Heart left ventricle (tissue), 16 donors: ENCODE results near the gene LSM2. TPM values are rescaled to one million over a fixed set of nuclear protein-coding genes. Genes with fewer than 3 reads are reported as not detected.

Experiments
- ATAC-seq, 4 donors: fragments of 200-7000 bp; cut with Tn5 transposase; one replicate each; pipeline ENCODE4 v1.9.1; 2020 to 2022; ENCODE audit warnings: moderate library complexity in 4 of 4, mild to moderate bottlenecking in 3 of 4, moderate number of reproducible peaks in 1 of 4
- DNase-seq, 5 donors: peaks; one replicate each; pipeline ENCODE4 v3.0.0-alpha.2; 2020
- H3K27ac ChIP-seq, 12 donors: fragments of 200-600 bp; sonication (generic) in 4 of 12; one replicate each; pipeline versions ENCODE4 v1.5.0 to v1.8.0; 2016 to 2022; ENCODE audit warnings: mild to moderate bottlenecking in 2 of 12
- H3K27me3 ChIP-seq, 9 donors: fragments of 200-600 bp; sonication (generic) in 2 of 9; one replicate each; pipeline versions ENCODE4 v1.5.1 to v1.8.0; 2016 to 2022; ENCODE audit warnings: mild to moderate bottlenecking in 3 of 9
- H3K36me3 ChIP-seq, 9 donors: fragments of 200-600 bp; sonication (generic) in 2 of 9; one replicate each; pipeline versions ENCODE4 v1.5.0 to v1.8.0; 2018 to 2022; ENCODE audit warnings: mild to moderate bottlenecking in 2 of 9
- H3K4me1 ChIP-seq, 12 donors: fragments of 200-600 bp; sonication (generic) in 4 of 12; one replicate each; pipeline versions ENCODE4 v1.5.0 to v1.8.0; 2016 to 2022; ENCODE audit warnings: mild to moderate bottlenecking in 3 of 12
- H3K4me3 ChIP-seq, 12 donors: fragments of 200-600 bp; sonication (generic) in 4 of 12; one replicate each; pipeline versions ENCODE4 v1.5.0 to v1.8.0; 2017 to 2022; ENCODE audit warnings: mild to moderate bottlenecking in 9 of 12, moderate library complexity in 4 of 12
- H3K9me3 ChIP-seq, 12 donors: fragments of 200-600 bp; sonication (generic) in 4 of 12; one replicate each; pipeline versions ENCODE4 v1.5.0 to v1.8.0; 2016 to 2022; ENCODE audit warnings: mild to moderate bottlenecking in 1 of 12
- POLR2A ChIP-seq, 2 donors: fragments of 450-650 bp; IDR thresholded peaks; one replicate each; pipeline ENCODE4 v1.6.1; 2017; ENCODE audit warnings: antibody characterized with exemption in 2 of 2, mild to moderate bottlenecking in 2 of 2, moderate library complexity in 2 of 2
- WGBS, 4 donors: extraction: QIAGEN DNeasy Blood & Tissue Kit in 2 of 4; methylation state at CpG; one replicate each; pipeline versions ENCODE4 v1.1.5 to v1.1.7; 2013 to 2018; 5-methylcytosine and 5-hydroxymethylcytosine counted together
- intact Hi-C, 10 donors: fragments of 100-400 bp; cut with DNase I; formaldehyde crosslinking; loops; one replicate each; pipeline versions ENCODE4 v1.11.1 to v1.14.2; 2022
- polyA plus RNA-seq, 2 donors: library from polyadenylated mRNA; stranded (reverse); fragments of 200-250 nt; gene quantifications; one replicate each; pipeline ENCODE4 v1.2.3, GENCODE V29; 2013
- total RNA-seq, 9 donors: library from RNA; depleted of rRNA in 2 of 9; stranded (reverse); fragments of >200 nt in 2 of 9; fragmentation: NEBNext Ultra II Directional in 3 of 9; extraction: Animal tissue kit (Norgen Biotek cat#: 25700) in 3 of 9; gene quantifications; one replicate each; pipeline versions ENCODE4 v1.1.0 to v1.2.4, GENCODE V29; 2016 to 2023
- TF ChIP-seq, protein P1 (sequence below), 12 donors: fragments of 200-600 bp; sonication (generic) in 4 of 12; IDR thresholded peaks; one replicate each; pipeline versions ENCODE4 v1.5.0 to v1.8.0; 2018 to 2022; ENCODE audit warnings: antibody characterized with exemption in 12 of 12, mild to moderate bottlenecking in 5 of 12
- donor health status: ischemic (EF 13 %, LVEDD 7.1; RV severe dilation, severe dysfunction).
- donor health status: healthy with polysubstance abuse.
- donor health status: DM: no; HTN: yes; CAD: no.
- donor health status: DM: no; HTN: no; CAD: no.
- donor health status: ischemic (EF 25% LVEDD 6.9; RV normal size, moderate dysfunction).
- donor health status: ischemic (EF 25% LVEDD 5.7; RV mildly dilated, moderate dysfunction).
- donor health status: healthy.
- donor health status: DM: yes; HTN: yes; CAD: no.
- donor health status: ischemic (EF 35%, LVEDD 5.7; RV mildly dilated, moderate dysfunction).
- donor health status: nonischemic (EF 11% LVEDD 7.7; RV severe dilation, severe dysfunction).
- donor health status: DM: yes; HTN: yes; CAD: no.
- donor health status: PGD.
- donor health status: ischemic (EF 29% LVEDD 5.4; RV normal size, mild dysfunction).
- donor health status: nonischemic (EF 23%, LVEDD 6.1; RV moderate dilation, normal function).

LSM2 gene
- total and polyA plus RNA-seq, 11 donors, result 22.9 to 64.7 (median 26.6) TPM

- TF ChIP-seq POLR2A (IDR thresholded peaks at IDR 0.05), result peak in 1 of 2 donors; percentile 49
- TF ChIP-seq, protein P1, sequence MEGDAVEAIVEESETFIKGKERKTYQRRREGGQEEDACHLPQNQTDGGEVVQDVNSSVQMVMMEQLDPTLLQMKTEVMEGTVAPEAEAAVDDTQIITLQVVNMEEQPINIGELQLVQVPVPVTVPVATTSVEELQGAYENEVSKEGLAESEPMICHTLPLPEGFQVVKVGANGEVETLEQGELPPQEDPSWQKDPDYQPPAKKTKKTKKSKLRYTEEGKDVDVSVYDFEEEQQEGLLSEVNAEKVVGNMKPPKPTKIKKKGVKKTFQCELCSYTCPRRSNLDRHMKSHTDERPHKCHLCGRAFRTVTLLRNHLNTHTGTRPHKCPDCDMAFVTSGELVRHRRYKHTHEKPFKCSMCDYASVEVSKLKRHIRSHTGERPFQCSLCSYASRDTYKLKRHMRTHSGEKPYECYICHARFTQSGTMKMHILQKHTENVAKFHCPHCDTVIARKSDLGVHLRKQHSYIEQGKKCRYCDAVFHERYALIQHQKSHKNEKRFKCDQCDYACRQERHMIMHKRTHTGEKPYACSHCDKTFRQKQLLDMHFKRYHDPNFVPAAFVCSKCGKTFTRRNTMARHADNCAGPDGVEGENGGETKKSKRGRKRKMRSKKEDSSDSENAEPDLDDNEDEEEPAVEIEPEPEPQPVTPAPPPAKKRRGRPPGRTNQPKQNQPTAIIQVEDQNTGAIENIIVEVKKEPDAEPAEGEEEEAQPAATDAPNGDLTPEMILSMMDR (IDR thresholded peaks at IDR 0.05), result no peak
- Histone ChIP-seq H3K4me3 (peak within 1 kb of the TSS in 10 of 12 donors; percentile 13 to 49 (median 38)), H3K36me3 (peaks cover 0 to 44% (median 35%) of the 10 kb centered on the region in 9 donors), H3K9me3 (no peaks in the 10 kb centered on the region), H3K27me3 (no peaks in the 10 kb centered on the region), H3K27ac (peak within 1 kb of the TSS in 11 of 12 donors; percentile 38 to 85 (median 79)), H3K4me1 (peaks cover 0 to 22% (median 13%) of the 10 kb centered on the region in 12 donors)
- DNase-seq (peak; percentile 73 to 90 (median 78)), ATAC-seq (peak; percentile 85 to 93 (median 88))
- intact Hi-C loops, result loop anchor here in 3 of 10 donors (5.0 to 10.0 kb wide), 3 partner anchors 35 to 95 kb away; partner anchors contain the start of genes LY6G5C (in 1 of the 3) and MSH5 (in 1 of the 3)
- WGBS, 4 donors, result 13 to 20% (median 14%) methylated on average over 10 to 15 of the region's 15 CpGs
Measured at GRCh38 chr6:31776989-31777666, 29.6 kb downstream of the LSM2 start, which contains the start of gene VWA7. Gene VWA7, minus strand, starts transcription at chr6:31777328. Its CDS starts 549 bp downstream, at chr6:31776779.

DNA sequence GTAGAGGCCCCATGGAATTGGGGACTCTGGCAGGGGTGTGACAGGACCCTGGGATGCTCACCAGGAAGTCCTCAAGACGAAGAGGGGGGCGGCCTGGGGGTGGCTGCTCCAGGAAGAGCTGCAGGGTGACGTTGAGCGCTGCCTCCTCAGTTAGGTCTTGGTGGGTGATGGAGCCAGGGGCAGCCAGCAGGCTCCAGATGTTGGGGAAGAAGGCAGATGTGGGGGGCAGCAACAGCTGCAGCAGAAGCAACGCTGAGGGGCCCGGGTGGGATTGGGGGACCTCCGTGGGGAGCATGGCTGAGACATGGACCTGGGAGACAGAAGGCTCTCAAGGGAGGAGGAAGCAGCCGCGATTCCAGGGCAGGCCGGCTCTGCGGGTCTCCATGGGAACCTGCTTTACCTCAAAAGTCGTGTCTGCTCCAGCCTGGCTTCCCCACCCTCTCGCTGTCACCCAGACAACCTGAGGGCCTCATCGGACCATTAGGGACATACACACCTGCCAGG lies 30.2 kb downstream of the LSM2 start:
- no peaks in the 10 kb centered on the region for H3K27me3 ChIP-seq
- peaks cover 0 to 38% (median 29%) of the 10 kb centered on the region in 9 donors for H3K36me3 ChIP-seq
- DNase-seq (no peak), ATAC-seq (no peak)
- intact Hi-C loops, result loop anchor here in 3 of 10 donors (5.0 to 10.0 kb wide), 3 partner anchors 34 to 94 kb away; partner anchors contain the start of genes LY6G5C (in 1 of the 3) and MSH5 (in 1 of the 3)
- H3K4me3 ChIP-seq, result peak overlapping the region in 10 of 12 donors; percentile 13 to 49 (median 38)
- H3K9me3 ChIP-seq, result no peaks in the 10 kb centered on the region
- WGBS, 4 donors, result 36 to 48% (median 39%) methylated on average over 11 to 14 of the region's 14 CpGs
- H3K4me1 ChIP-seq, result peaks cover 0 to 22% (median 13%) of the 10 kb centered on the region in 12 donors
- TF ChIP-seq, protein P1 (IDR thresholded peaks at IDR 0.05), result no peak
- TF ChIP-seq POLR2A (IDR thresholded peaks at IDR 0.05), result no peak
- H3K27ac ChIP-seq, result peak overlapping the region in 11 of 12 donors; percentile 38 to 85 (median 79)

DNA sequence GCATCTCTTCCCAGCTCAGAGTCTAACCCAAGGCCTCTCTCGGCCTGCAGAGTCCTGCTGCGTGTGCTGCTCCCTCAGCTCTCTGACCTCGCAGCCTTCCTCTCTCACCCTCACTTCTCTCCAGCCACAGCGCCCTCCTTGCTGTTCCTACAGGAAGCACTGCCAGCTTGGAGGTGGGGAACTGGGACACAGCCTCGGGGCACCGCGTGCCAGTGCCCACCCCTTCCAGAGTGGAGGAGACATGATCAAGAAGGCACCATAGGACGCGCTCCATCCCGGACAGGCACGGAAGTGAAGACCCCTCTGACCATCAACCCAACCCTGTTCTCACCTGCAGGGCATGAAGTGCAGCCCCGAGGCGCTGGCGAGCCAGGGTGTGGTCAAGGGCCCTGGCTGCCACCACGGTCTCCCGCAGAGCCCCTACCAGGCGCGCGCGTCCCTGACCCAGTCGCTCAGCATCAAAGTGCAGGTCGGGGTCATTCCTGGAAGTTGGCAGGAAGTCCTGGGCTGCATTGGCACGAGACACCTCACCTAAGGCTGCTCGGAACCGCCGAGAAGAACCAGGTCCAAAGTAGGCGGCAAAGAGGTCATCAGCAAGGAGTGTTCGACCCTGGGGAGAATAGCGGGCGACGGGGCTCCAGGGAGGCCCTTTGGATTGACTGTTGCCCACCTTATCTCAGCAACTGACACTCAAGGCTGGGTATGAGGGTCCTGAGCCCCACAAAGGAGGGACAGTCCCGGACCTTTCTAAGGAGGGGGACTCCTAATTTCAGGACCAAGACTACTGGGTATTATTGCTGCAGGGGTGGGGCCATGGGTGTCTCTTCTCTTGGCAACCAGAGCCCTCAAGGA lies 30.9 kb downstream of the LSM2 start:
- Histone ChIP-seq H3K4me1 (peaks cover 0 to 22% (median 13%) of the 10 kb centered on the region in 12 donors), H3K27ac (peak overlapping the region in 7 of 12 donors; percentile 64 to 85 (median 83)), H3K36me3 (peaks cover 0 to 31% (median 22%) of the 10 kb centered on the region in 9 donors), H3K9me3 (no peaks in the 10 kb centered on the region), H3K27me3 (no peaks in the 10 kb centered on the region), H3K4me3 (peak overlapping the region in 1 of 12 donors; percentile 48)
- no peak for DNase-seq
- 80 to 90% (median 88%) methylated on average over 13 to 32 of the region's 32 CpGs for WGBS, 4 donors
- intact Hi-C loops, result loop anchor here in 4 of 10 donors (2.0 to 10.0 kb wide), 4 partner anchors 34 to 94 kb away; partner anchors contain the start of genes LY6G5C (in 1 of the 4) and MSH5 (in 1 of the 4)
- TF ChIP-seq POLR2A (IDR thresholded peaks at IDR 0.05), result no peak
- TF ChIP-seq, protein P1 (IDR thresholded peaks at IDR 0.05), result no peak
- no peak for ATAC-seq
